A549 (cell line): ENCODE data around the gene CBARP. TPM values are rescaled to one million over a fixed set of nuclear protein-coding genes. Genes with fewer than 3 reads are reported as not detected.

Experiments
- ATAC-seq, 2 experiments: fragments of 200-7000 bp in 1 of 2; fragments of >200 bp in 1 of 2; cut with Nextera tagmentation in 1 of 2; cut with Tn5 transposase in 1 of 2; 3 replicates each; pipeline versions ENCODE4 v1.8.0 to v1.9.1; 2018 to 2020; ENCODE audit warnings: mild to moderate bottlenecking in 1 of 2, moderate library complexity in 1 of 2
- CTCF ChIA-PET: fragments of 300-600 bp; sonication (Branson Sonifier 250); formaldehyde crosslinking; extraction: SDS; loops from one replicate; lab custom pipeline; 2021; ENCODE audit warnings: antibody characterized with exemption, inconsistent platforms; lab: Yijun Ruan, JAX
- POLR2A ChIA-PET: fragments of 350-600 bp; formaldehyde crosslinking; extraction: SDS; loops from one replicate; lab custom pipeline; 2021; ENCODE audit warnings: antibody characterized with exemption, inconsistent platforms; lab: Yijun Ruan, JAX
- DNase-seq, 2 experiments: peaks; one replicate each; pipeline versions ENCODE4 v3.0.0 to v3.0.0-alpha.2; 2011 to 2016; ENCODE audit warnings: low read depth in 1 of 2, low spot score in 1 of 2
- FAIRE-seq: peaks from 2 replicates; lab custom pipeline; 2011; peaks lifted over from hg19 to GRCh38; lab: Jason Lieb, UNC
- H3K27ac ChIP-seq, 2 experiments: fragments of >200 bp; sonication (Bioruptor Twin); formaldehyde crosslinking; 3 replicates each; pipeline ENCODE4 v1.5.1; 2016 to 2017
- H3K4me1 ChIP-seq: fragments of >200 bp; sonication (Bioruptor Twin); formaldehyde crosslinking; 3 replicates; pipeline ENCODE4 v1.6.1; 2016
- H3K4me2 ChIP-seq: fragments of >200 bp; sonication (Bioruptor Twin); formaldehyde crosslinking; 3 replicates; pipeline ENCODE4 v1.6.1; 2016
- H3K4me3 ChIP-seq: fragments of >200 bp; sonication (Bioruptor Twin); formaldehyde crosslinking; 3 replicates; pipeline ENCODE4 v1.5.1; 2016
- H3K9me3 ChIP-seq: fragments of >200 bp; sonication (Bioruptor Twin); formaldehyde crosslinking; 3 replicates; pipeline ENCODE4 v1.6.1; 2016
- CEBPB ChIP-seq, 2 experiments: fragments of >200 bp in 1 of 2; sonication (Bioruptor Twin) in 1 of 2; formaldehyde crosslinking in 1 of 2; IDR thresholded peaks; 2 replicates each; pipeline ENCODE4 v1.6.1; 2012 to 2016
- ESRRA ChIP-seq: fragments of 150-350 bp; IDR thresholded peaks from 2 replicates; pipeline ENCODE4 v1.6.1; 2014; ENCODE audit warnings: mild to moderate bottlenecking, low read length, borderline replicate concordance
- HEYL ChIP-seq: fragments of 250-450 bp; sonication (Bioruptor Pico); IDR thresholded peaks from 2 replicates; pipeline ENCODE4 v1.8.0; 2021; ENCODE audit warnings: mild to moderate bottlenecking, moderate library complexity
- HMGXB4 ChIP-seq: fragments of 250-450 bp; sonication (Bioruptor Pico); IDR thresholded peaks from 2 replicates; pipeline ENCODE4 v1.5.0; 2021; ENCODE audit warnings: mild to moderate bottlenecking, moderate library complexity, borderline replicate concordance
- JUN ChIP-seq, 2 experiments: fragments of >200 bp; sonication (Bioruptor Twin); formaldehyde crosslinking; IDR thresholded peaks; 2 replicates in 1 of 2; 3 replicates in 1 of 2; pipeline ENCODE4 v1.6.1; 2016 to 2017
- REST ChIP-seq: fragments of 200-600 bp; sonication (generic); IDR thresholded peaks from 2 replicates; pipeline ENCODE4 v1.6.1; 2016; ENCODE audit warnings: antibody characterized with exemption, mild to moderate bottlenecking, moderate library complexity
- ZSCAN20 ChIP-seq: fragments of 250-450 bp; sonication (Bioruptor Pico); IDR thresholded peaks from 2 replicates; pipeline ENCODE4 v1.8.0; 2022; ENCODE audit warnings: mild to moderate bottlenecking, moderate library complexity
- WGBS: methylation state at CpG from one replicate; pipeline ENCODE4 v1.1.6; 2017; ENCODE audit errors: missing lambda C conversion rate; 5-methylcytosine and 5-hydroxymethylcytosine counted together
- polyA plus RNA-seq, 4 experiments: library from polyadenylated mRNA; depleted of rRNA in 3 of 4; stranded (reverse); fragments of >200 nt; fragmentation: RNase III in 1 of 4; extraction: RNeasy Plus Mini Kit Qiagen cat#74134 plus additional on column Dnase treatment in 1 of 4; gene quantifications; 2 replicates in 3 of 4; 3 replicates in 1 of 4; pipeline ENCODE4 v1.2.3, GENCODE V29; 2011 to 2017
- TF ChIP-seq, protein P1 (sequence below): fragments of >200 bp; sonication (Bioruptor Twin); formaldehyde crosslinking; IDR thresholded peaks from 3 replicates; pipeline ENCODE4 v1.6.1; 2016

The CBARP gene
- polyA plus RNA-seq, 2 of the 4 experiments (the other 2 are of a cell fraction) = 0.19 to 2.0 TPM

GRCh38 chr19:1218751-1219567, 18.8 kb downstream of the CBARP start:
- Histone ChIP-seq H3K27ac (no peak overlapping the region), H3K9me3 (no peaks in the 10 kb centered on the region), H3K4me2 (no peak overlapping the region), H3K4me3 (no peak overlapping the region), H3K4me1 (peaks cover 35% of the 10 kb centered on the region)
- TF ChIP-seq JUN (IDR thresholded peaks at IDR 0.05) (no peak), CEBPB (IDR thresholded peaks at IDR 0.05) (no peak)
- ChIA-PET POLR2A (no interaction called here), CTCF (interaction anchor here (1.0 to 5.3 kb wide), 6 partner anchors 16 to 48 kb away, joined by 3 to 38 read pairs (median 5); partner anchors contain the start of gene CBARP)
- 91% methylated on average over 17 of the region's 37 CpGs for WGBS
- FAIRE-seq (no peak), ATAC-seq (no peak), DNase-seq (no peak)

- ChIA-PET CTCF (interaction anchor here (0.8 to 2.9 kb wide), 7 partner anchors 11 to 152 kb away, joined by 3 to 19 read pairs (median 4); no protein-coding TSS in a partner anchor), POLR2A (no interaction called here)
- H3K4me2 ChIP-seq = no peak overlapping the region
- H3K4me1 ChIP-seq = peaks cover 29% of the 10 kb centered on the region
- TF ChIP-seq, protein P1, sequence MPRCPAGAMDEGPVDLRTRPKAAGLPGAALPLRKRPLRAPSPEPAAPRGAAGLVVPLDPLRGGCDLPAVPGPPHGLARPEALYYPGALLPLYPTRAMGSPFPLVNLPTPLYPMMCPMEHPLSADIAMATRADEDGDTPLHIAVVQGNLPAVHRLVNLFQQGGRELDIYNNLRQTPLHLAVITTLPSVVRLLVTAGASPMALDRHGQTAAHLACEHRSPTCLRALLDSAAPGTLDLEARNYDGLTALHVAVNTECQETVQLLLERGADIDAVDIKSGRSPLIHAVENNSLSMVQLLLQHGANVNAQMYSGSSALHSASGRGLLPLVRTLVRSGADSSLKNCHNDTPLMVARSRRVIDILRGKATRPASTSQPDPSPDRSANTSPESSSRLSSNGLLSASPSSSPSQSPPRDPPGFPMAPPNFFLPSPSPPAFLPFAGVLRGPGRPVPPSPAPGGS = no peak
- TF ChIP-seq HEYL (CRISPR knock-in tag) (no peak), REST (no peak), HMGXB4 (CRISPR knock-in tag) (no peak), ZSCAN20 (CRISPR knock-in tag) (no peak)
- no peak overlapping the region for H3K27ac ChIP-seq
- no peaks in the 10 kb centered on the region for H3K9me3 ChIP-seq
- 83% methylated on average over 8 of the region's 15 CpGs for WGBS
- FAIRE-seq (no peak), ATAC-seq (no peak), DNase-seq (no peak)
- H3K4me3 ChIP-seq = no peak overlapping the region
These were observed 20.4 kb downstream of the CBARP start for GRCh38 chr19:1217366-1217765.

GRCh38 chr19:1216756-1217155, 21.0 kb downstream of the CBARP start:
- WGBS = 96% methylated on average over 11 of the region's 12 CpGs
- H3K4me2 ChIP-seq = no peak overlapping the region
- TF ChIP-seq ESRRA = no peak
- ChIA-PET CTCF (interaction anchor here (0.9 to 2.9 kb wide), 4 partner anchors 13 to 104 kb away, joined by 4 to 19 read pairs (median 5); no protein-coding TSS in a partner anchor), POLR2A (interaction anchor here (0.7 kb wide), 1 partner anchor 14 kb away, joined by 3 read pairs; no protein-coding TSS in a partner anchor)
- no peak overlapping the region for H3K4me3 ChIP-seq
- no peak overlapping the region for H3K27ac ChIP-seq
- peaks cover 29% of the 10 kb centered on the region for H3K4me1 ChIP-seq
- no peak for FAIRE-seq
- no peak for ATAC-seq
- no peak for DNase-seq
- no peaks in the 10 kb centered on the region for H3K9me3 ChIP-seq
